ENCODE data around the gene DBN1. TPM values are rescaled to one million over a fixed set of nuclear protein-coding genes. Genes with fewer than 3 reads are reported as not detected.

Gene DBN1
- total RNA-seq, 1 donor from 2014 or later, result 34.6 TPM

GRCh38 chr5:177498013-177498787 is 24.8 kb upstream of the DBN1 start:
- Histone ChIP-seq H3K4me3 (peak overlapping the region; percentile 75), H3K27me3 (no peaks in the 10 kb centered on the region), H3K27ac (peak overlapping the region; percentile 81), H3K36me3 (no peaks in the 10 kb centered on the region), H3K4me1 (peaks cover 49% of the 10 kb centered on the region), H3K9me3 (no peaks in the 10 kb centered on the region)
- ATAC-seq (peak; percentile 1), DNase-seq (peak; percentile 78)
- TF ChIP-seq, protein P1, sequence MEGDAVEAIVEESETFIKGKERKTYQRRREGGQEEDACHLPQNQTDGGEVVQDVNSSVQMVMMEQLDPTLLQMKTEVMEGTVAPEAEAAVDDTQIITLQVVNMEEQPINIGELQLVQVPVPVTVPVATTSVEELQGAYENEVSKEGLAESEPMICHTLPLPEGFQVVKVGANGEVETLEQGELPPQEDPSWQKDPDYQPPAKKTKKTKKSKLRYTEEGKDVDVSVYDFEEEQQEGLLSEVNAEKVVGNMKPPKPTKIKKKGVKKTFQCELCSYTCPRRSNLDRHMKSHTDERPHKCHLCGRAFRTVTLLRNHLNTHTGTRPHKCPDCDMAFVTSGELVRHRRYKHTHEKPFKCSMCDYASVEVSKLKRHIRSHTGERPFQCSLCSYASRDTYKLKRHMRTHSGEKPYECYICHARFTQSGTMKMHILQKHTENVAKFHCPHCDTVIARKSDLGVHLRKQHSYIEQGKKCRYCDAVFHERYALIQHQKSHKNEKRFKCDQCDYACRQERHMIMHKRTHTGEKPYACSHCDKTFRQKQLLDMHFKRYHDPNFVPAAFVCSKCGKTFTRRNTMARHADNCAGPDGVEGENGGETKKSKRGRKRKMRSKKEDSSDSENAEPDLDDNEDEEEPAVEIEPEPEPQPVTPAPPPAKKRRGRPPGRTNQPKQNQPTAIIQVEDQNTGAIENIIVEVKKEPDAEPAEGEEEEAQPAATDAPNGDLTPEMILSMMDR (IDR thresholded peaks at IDR 0.05), result peak; percentile 0
- intact Hi-C loops (cut with DNase I), result no loop called here

DNA sequence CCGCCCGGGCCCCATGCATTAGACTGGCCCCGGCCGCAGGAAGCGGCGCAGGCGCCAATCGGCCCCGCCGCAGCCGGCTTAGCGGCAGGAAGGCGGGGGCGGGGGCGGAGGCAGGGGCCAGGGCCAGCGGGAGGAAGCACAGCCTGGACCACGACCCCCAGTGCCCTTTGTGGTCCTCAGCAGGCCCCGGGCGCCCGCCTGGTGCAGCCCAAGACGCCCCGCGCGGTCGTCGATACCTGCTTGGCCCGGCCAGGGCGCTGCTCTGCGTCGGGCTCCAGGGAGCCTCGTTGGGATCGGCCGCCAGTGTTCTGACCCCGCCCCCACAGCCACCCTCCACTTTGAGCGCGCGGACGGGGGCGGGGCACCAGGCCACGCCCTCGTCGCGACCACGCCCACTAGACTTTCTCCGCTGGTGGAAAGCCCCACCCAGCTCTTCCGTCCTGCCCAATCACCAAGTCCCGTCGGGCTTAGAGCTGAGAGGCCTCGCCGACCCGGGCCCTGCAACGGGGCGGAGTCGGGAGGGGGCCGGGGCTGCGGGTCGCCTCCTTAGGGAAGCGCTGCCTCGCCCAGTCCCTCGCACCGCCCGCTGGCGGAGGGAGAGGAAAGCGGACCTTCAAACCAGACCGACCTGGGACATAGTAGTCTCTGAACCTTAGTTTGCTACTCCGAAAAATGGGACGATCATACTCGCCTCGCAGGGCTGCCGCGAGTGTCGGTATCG is 24.0 kb upstream of the DBN1 start, which contains the start of gene PDLIM7:
Gene PDLIM7 (minus strand): TSS at position 313 of the 721 bp plus-strand sequence. CDS start 1,092 bp downstream, outside the sequence.
- peak within 1 kb of the TSS; percentile 81 for H3K27ac ChIP-seq
- peak within 1 kb of the TSS; percentile 75 for H3K4me3 ChIP-seq
- ATAC-seq (peak; percentile 93), DNase-seq (peak; percentile 97)
- TF ChIP-seq, protein P1 (IDR thresholded peaks at IDR 0.05), result peak; percentile 13
- H3K36me3 ChIP-seq, result no peaks in the 10 kb centered on the region
- H3K27me3 ChIP-seq, result no peaks in the 10 kb centered on the region
- peaks cover 51% of the 10 kb centered on the region for H3K4me1 ChIP-seq
- intact Hi-C loops (cut with DNase I), result no loop called here
- H3K9me3 ChIP-seq, result no peaks in the 10 kb centered on the region

- Histone ChIP-seq H3K4me1 (peaks cover 51% of the 10 kb centered on the region), H3K27me3 (no peaks in the 10 kb centered on the region), H3K4me3 (peak overlapping the region; percentile 75), H3K27ac (peak overlapping the region; percentile 81), H3K36me3 (no peaks in the 10 kb centered on the region), H3K9me3 (no peaks in the 10 kb centered on the region)
- intact Hi-C loops (cut with DNase I), result no loop called here
- ATAC-seq (peak; percentile 2), DNase-seq (peak; percentile 76)
- TF ChIP-seq, protein P1 (IDR thresholded peaks at IDR 0.05), result no peak
Measured at GRCh38 chr5:177496727-177497291, 23.4 kb upstream of the DBN1 start.

DNA sequence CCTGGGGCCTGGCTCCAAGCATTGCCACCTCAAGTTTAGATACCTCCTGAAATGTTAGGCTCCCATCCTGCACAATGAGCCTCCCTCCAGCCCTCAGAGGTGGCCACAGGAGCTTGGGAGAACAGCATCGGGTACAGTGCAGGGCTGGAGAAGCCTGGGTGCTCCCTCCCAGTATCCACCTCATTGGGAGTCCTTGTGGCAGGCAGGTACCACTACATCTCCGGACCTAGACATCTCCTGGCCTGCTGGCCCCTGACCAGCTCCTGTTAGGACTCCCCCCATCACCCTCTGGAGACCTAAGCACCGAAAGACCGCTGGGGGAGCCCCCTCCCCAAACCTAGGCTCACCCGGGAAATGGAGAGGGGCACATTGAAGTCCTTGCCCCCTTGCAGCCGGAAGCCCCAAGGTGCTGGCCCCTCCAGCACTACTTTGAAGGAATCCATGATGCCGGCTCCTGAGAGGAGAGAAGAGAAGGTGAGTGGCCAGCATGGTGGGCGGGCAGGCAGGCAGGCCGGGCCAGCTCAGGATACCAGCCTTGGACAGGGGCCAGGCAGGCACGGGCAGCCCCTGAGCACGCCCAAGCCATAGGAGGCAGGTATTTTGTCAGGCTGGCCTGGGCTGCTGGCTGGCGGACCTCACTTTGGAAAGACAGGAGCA is 22.8 kb upstream of the DBN1 start:
- H3K9me3 ChIP-seq, result no peaks in the 10 kb centered on the region
- no peaks in the 10 kb centered on the region for H3K27me3 ChIP-seq
- DNase-seq (peak; percentile 65), ATAC-seq (no peak)
- intact Hi-C loops (cut with DNase I), result no loop called here
- H3K27ac ChIP-seq, result peak overlapping the region; percentile 81
- no peaks in the 10 kb centered on the region for H3K36me3 ChIP-seq
- TF ChIP-seq, protein P1 (IDR thresholded peaks at IDR 0.05), result peak; percentile 27
- H3K4me3 ChIP-seq, result peak overlapping the region; percentile 75
- peaks cover 51% of the 10 kb centered on the region for H3K4me1 ChIP-seq

Measured in upper lobe of right lung (tissue), 1 donor.